Peyer's patch (tissue), 4 donors: Measurements from ENCODE around the gene MPHOSPH6.

Source experiments
- POLR2A ChIP-seq, 2 donors: fragments of 450-650 bp; IDR thresholded peaks; one replicate each; pipeline ENCODE4 v1.5.1; 2017; ENCODE audit warnings: antibody characterized with exemption in 2 of 2, mild to moderate bottlenecking in 2 of 2, moderate library complexity in 2 of 2
- TF ChIP-seq, protein P1 (sequence below), 6 experiments: fragments of 450-650 bp in 4 of 6; fragments of 200-600 bp in 2 of 6; sonication (generic) in 1 of 6; IDR thresholded peaks; one replicate each; pipeline ENCODE4 v1.5.1; 2017 to 2019; ENCODE audit warnings: antibody characterized with exemption in 6 of 6, mild to moderate bottlenecking in 3 of 6, moderate library complexity in 1 of 6

DNA sequence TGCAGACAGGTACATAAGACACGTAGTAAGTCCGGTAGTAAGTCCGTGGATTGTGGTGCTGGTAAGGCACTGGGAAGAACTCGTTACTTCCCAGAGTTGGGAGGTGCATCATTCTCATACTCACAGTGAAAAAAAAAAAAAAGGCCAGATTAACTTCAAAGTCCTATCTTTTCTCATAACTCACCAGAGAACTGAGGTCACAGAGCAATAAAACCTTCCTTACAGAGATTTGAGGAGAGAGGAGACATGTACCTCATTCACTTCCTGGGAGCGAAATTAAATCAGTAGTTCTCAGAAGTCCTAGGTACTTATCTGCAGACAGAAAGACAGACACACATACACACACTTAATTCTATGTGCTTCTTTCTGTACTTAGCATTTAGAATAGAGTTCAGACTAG lies 22.5 kb downstream of the MPHOSPH6 start:
- TF ChIP-seq, protein P1, sequence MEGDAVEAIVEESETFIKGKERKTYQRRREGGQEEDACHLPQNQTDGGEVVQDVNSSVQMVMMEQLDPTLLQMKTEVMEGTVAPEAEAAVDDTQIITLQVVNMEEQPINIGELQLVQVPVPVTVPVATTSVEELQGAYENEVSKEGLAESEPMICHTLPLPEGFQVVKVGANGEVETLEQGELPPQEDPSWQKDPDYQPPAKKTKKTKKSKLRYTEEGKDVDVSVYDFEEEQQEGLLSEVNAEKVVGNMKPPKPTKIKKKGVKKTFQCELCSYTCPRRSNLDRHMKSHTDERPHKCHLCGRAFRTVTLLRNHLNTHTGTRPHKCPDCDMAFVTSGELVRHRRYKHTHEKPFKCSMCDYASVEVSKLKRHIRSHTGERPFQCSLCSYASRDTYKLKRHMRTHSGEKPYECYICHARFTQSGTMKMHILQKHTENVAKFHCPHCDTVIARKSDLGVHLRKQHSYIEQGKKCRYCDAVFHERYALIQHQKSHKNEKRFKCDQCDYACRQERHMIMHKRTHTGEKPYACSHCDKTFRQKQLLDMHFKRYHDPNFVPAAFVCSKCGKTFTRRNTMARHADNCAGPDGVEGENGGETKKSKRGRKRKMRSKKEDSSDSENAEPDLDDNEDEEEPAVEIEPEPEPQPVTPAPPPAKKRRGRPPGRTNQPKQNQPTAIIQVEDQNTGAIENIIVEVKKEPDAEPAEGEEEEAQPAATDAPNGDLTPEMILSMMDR (IDR thresholded peaks at IDR 0.05) = no peak
- TF ChIP-seq POLR2A (IDR thresholded peaks at IDR 0.05) = no peak
